ENCODE data around the gene SLC1A4. TPM values are rescaled to one million over a fixed set of nuclear protein-coding genes. Genes with fewer than 3 reads are reported as not detected.

Gene SLC1A4
- total and polyA plus RNA-seq, 2 of the 4 experiments (the other 2 are of a cell fraction), result 6.8 to 8.1 TPM

- H3K27me3 ChIP-seq (ENCODE audit: control insufficient read depth, insufficient read depth, low read length), result peaks cover 6% of the 10 kb centered on the region
- CTCF ChIA-PET, result interaction anchor here (1.2 kb wide), 1 partner anchor 11 kb away, joined by 3 read pairs; no protein-coding TSS in a partner anchor
Measured at GRCh38 chr2:65050931-65051330, 61.7 kb downstream of the SLC1A4 start.

More at GRCh38 chr2:65050931-65051330, 61.7 kb downstream of the SLC1A4 start:
- H2AFZ ChIP-seq (replicated peaks; ENCODE audit: low read length, poor library complexity), result no peak overlapping the region
- TF ChIP-seq BHLHE40 (IDR thresholded peaks at IDR 0.05; ENCODE audit: low read depth, low read length) (no peak), ELK1 (IDR thresholded peaks at IDR 0.05; ENCODE audit: borderline replicate concordance, low read depth, low read length) (no peak)
- no TSS peak for BruUV-seq (replicated peaks)
- POLR2A ChIA-PET (ENCODE audit: unreplicated experiment), result no interaction called here
- no peak overlapping the region for H4K8ac ChIP-seq (ENCODE audit: low read depth in 2 of 2, low read length in 2 of 2)
- H3K4me1 ChIP-seq (ENCODE audit: control insufficient read depth, insufficient read depth, low read length), result no peaks in the 10 kb centered on the region
- no peak overlapping the region for H3K4me2 ChIP-seq (ENCODE audit: low read depth, low read length)
- in situ Hi-C loops (cut with MboI; ENCODE audit: low sequenced_read_pairs) (loop anchor here (25.0 kb wide), 1 partner anchor 511 kb away; no protein-coding TSS in a partner anchor), intact Hi-C loops (cut with micrococcal nuclease) (no loop called here), dilution Hi-C loops (cut with HindIII; ENCODE audit: low sequenced_read_pairs, unreplicated experiment) (no loop called here)
- H4K20me1 ChIP-seq (ENCODE audit: insufficient read depth, low read length), result no peaks in the 10 kb centered on the region
- no peak overlapping the region for H2AK9ac ChIP-seq (replicated peaks; ENCODE audit: low read depth, low read length, poor library complexity)
- no peak overlapping the region for H3K23ac ChIP-seq (ENCODE audit: low read depth, low read length)
- no peak overlapping the region for H2BK120ac ChIP-seq (ENCODE audit: low read depth, low read length)
- H3K18ac ChIP-seq (ENCODE audit: low read depth, low read length), result no peak overlapping the region
- no peak overlapping the region for H2BK15ac ChIP-seq (ENCODE audit: low read depth, low read length)
- H3K79me1 ChIP-seq (ENCODE audit: low read depth in 1 of 2, low read length in 2 of 2), result no peaks in the 10 kb centered on the region
- 40% methylated on average over 1 of the region's 3 CpGs; no CpG with 5 or more reads in 1 of the 2 experiments for WGBS, 2 experiments (ENCODE audit: extremely low coverage in 2 of 2, insufficient read length in 1 of 2)
- ATAC-seq (ENCODE audit: low read depth) (no peak), DNase-seq (peak; percentile 41)
- H3K9me1 ChIP-seq (ENCODE audit: insufficient read depth, low read length), result 0 out of 2 replicates have a peak, but pooled peaks cover 2% of the 10 kb centered on the region
- H3K9ac ChIP-seq (ENCODE audit: low read depth, low read length), result no peak overlapping the region
- no peak overlapping the region for H2BK20ac ChIP-seq (ENCODE audit: low read depth, low read length)
- H4K91ac ChIP-seq (ENCODE audit: insufficient read depth, low read depth, low read length), result no peak overlapping the region
- no peak overlapping the region for H3K14ac ChIP-seq (replicated peaks; ENCODE audit: low read depth, low read length)
- H3K9me3 ChIP-seq (ENCODE audit: control insufficient read depth, insufficient read depth, low read length), result peaks cover 4% of the 10 kb centered on the region
- no peaks in the 10 kb centered on the region for H3K36me3 ChIP-seq (ENCODE audit: control insufficient read depth, insufficient read depth, low read length)
- H2BK5ac ChIP-seq (ENCODE audit: low read depth, low read length, poor library complexity, severe bottlenecking), result no peak overlapping the region
- H3K27ac ChIP-seq (ENCODE audit: insufficient read depth, low read length), result no peak overlapping the region
- H4K5ac ChIP-seq (ENCODE audit: low read depth, low read length), result no peak overlapping the region
- no peak overlapping the region for H2AK5ac ChIP-seq (ENCODE audit: low read depth, low read length)
- no peak overlapping the region for H3K56ac ChIP-seq (ENCODE audit: extremely low read depth, insufficient read depth, low read length)
- H3K4ac ChIP-seq (ENCODE audit: low read depth, low read length), result no peak overlapping the region
- no peak overlapping the region for H3K4me3 ChIP-seq (ENCODE audit: insufficient read depth, low read depth, low read length)

All from IMR-90 (cell line).